ENCODE data around the gene LAMA3. TPM values are rescaled to one million over a fixed set of nuclear protein-coding genes. Genes with fewer than 3 reads are reported as not detected.

Gene LAMA3
- total and polyA plus RNA-seq, 2 donors (not counting 3 experiments of a cell fraction or from before 2014, with no cell fraction given), result 2.6 to 12.3 TPM

DNA sequence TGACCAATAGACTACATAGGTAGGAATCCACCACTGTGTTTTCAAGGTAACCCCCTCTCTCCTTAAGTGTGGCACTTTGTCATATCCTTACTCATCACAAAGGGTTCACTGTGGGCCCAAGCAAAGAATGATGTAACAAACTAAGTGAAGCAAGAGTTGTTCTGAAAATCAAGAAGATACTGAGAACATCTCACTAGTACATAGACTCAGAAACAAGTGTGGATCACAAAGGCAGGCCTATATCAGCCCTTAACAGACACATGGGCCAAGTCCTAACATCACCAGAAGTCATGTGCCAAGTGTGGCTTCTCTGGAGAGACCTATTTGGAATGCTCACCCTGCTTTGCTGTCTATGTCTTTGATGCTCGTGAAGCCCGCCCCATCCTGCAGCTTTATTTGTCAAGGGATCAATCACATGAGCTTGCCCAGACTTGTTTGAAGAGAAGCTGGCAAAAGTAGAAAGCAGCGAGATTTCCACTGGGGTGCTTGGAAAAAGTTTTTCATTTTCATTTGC, 194.1 kb downstream of the LAMA3 start:
- Histone ChIP-seq H3K4me1 (ENCODE audit: control insufficient read depth, extremely low read depth, insufficient read depth, low read length) (no peaks in the 10 kb centered on the region), H3K9me1 (replicated peaks; ENCODE audit: control insufficient read depth, extremely low read depth, insufficient read depth, low read length) (no peaks in the 10 kb centered on the region), H2AFZ (ENCODE audit: low read depth, low read length) (no peak overlapping the region), H3K27me3 (ENCODE audit: control insufficient read depth in 2 of 2, insufficient read depth in 2 of 2, low read length in 2 of 2) (no peaks in the 10 kb centered on the region), H3K4me3 (replicated peaks in 1 of 3; ENCODE audit: insufficient read depth in 1 of 3, low read depth in 1 of 3, low read length in 3 of 3) (no peak overlapping the region), H3K79me2 (ENCODE audit: control insufficient read depth, insufficient read depth, low read length) (no peaks in the 10 kb centered on the region), H3K9me3 (replicated peaks; ENCODE audit: control insufficient read depth, insufficient read depth, low read length) (no peaks in the 10 kb centered on the region), H3K4me2 (ENCODE audit: insufficient read depth, low read length) (no peak overlapping the region), H4K20me1 (replicated peaks; ENCODE audit: control insufficient read depth, extremely low read depth, insufficient read depth, low read length) (no peaks in the 10 kb centered on the region), H3K27ac (ENCODE audit: insufficient read depth, low read depth, low read length) (no peak overlapping the region), H3K9ac (replicated peaks; ENCODE audit: extremely low read depth, insufficient read depth, low read length) (no peak overlapping the region), H3K36me3 (ENCODE audit: control insufficient read depth in 2 of 2, extremely low read depth in 1 of 2, insufficient read depth in 2 of 2, low read length in 2 of 2) (no peaks in the 10 kb centered on the region)
- dilution Hi-C loops (cut with MboI; ENCODE audit: extremely low pct_ligation_motif_present, low sequenced_read_pairs) (no loop called here), intact Hi-C loops (cut with micrococcal nuclease) (no loop called here)
- POLR2A ChIA-PET, result no interaction called here
- CTCF ChIA-PET, result interaction anchor here (2.0 kb wide), 1 partner anchor 35 kb away, joined by 6 read pairs; no protein-coding TSS in a partner anchor
- TF ChIP-seq FOS (IDR thresholded peaks at IDR 0.05; ENCODE audit: borderline replicate concordance, insufficient read depth, low read length), result no peak
- FAIRE-seq (no peak), DNase-seq (ENCODE audit: low read depth, low spot score) (no peak)
- no TSS peak for BruUV-seq (replicated peaks)

DNA sequence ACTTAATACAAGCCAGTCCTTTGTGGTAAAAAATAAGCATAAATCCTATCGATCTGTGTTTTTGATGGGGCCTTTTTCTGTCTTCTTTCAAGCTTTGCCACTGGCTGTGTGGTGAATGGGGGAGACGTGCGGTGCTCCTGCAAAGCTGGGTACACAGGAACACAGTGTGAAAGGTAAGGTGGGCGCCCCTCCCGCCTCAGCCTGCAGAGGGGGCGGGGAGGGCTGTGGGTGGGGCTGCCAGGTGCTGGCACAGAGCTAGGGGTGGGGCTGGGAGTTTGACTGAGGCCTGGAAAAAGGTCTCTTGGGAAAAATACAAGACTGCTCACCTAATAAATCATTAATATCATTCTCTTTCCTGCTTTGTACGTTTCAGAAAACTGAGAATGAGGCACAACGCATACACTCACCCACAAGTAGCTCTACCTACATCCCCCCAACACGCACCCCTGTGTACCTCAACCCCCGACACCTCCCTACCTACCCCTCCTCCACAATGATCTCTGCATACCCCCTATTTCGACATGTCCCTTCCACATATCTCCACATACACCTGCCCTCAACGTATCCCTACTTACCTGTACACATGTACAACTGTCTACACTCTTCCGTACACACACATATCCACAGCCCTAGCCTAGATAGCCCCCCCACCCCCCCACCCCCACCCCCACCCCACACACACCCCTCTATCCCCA, 195.6 kb downstream of the LAMA3 start:
- TF ChIP-seq JUN (IDR thresholded peaks at IDR 0.05; ENCODE audit: borderline replicate concordance, insufficient read depth, insufficient read length, low read depth) (no peak), FOS (IDR thresholded peaks at IDR 0.05; ENCODE audit: borderline replicate concordance, insufficient read depth, low read length) (no peak), MYC (IDR thresholded peaks at IDR 0.05; ENCODE audit: low read depth, low read length) (no peak), POLR2A (IDR thresholded peaks at IDR 0.05; ENCODE audit: low read depth, low read length) (no peak), GATA2 (IDR thresholded peaks at IDR 0.05; ENCODE audit: insufficient read depth, insufficient read length, low read depth, low read length) (no peak), POLR2AphosphoS5 (IDR thresholded peaks at IDR 0.05; ENCODE audit: insufficient read depth, low read depth, low read length) (no peak), EZH2 (IDR thresholded peaks at IDR 0.05; ENCODE audit: borderline replicate concordance, low read depth, low read length, severe bottlenecking) (no peak)
- TF ChIP-seq, protein P1, sequence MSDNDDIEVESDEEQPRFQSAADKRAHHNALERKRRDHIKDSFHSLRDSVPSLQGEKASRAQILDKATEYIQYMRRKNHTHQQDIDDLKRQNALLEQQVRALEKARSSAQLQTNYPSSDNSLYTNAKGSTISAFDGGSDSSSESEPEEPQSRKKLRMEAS (IDR thresholded peaks at IDR 0.05; ENCODE audit: insufficient read depth, insufficient read length), result no peak
- TF ChIP-seq, protein P2, sequence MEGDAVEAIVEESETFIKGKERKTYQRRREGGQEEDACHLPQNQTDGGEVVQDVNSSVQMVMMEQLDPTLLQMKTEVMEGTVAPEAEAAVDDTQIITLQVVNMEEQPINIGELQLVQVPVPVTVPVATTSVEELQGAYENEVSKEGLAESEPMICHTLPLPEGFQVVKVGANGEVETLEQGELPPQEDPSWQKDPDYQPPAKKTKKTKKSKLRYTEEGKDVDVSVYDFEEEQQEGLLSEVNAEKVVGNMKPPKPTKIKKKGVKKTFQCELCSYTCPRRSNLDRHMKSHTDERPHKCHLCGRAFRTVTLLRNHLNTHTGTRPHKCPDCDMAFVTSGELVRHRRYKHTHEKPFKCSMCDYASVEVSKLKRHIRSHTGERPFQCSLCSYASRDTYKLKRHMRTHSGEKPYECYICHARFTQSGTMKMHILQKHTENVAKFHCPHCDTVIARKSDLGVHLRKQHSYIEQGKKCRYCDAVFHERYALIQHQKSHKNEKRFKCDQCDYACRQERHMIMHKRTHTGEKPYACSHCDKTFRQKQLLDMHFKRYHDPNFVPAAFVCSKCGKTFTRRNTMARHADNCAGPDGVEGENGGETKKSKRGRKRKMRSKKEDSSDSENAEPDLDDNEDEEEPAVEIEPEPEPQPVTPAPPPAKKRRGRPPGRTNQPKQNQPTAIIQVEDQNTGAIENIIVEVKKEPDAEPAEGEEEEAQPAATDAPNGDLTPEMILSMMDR (IDR thresholded peaks at IDR 0.05; ENCODE audit: extremely low read depth in 1 of 2, insufficient read depth in 1 of 2, low read depth in 1 of 2, low read length in 2 of 2), result no peak
- H3K4me3 ChIP-seq (replicated peaks in 1 of 3; ENCODE audit: insufficient read depth in 1 of 3, low read depth in 1 of 3, low read length in 3 of 3), result no peak overlapping the region
- FAIRE-seq (no peak), DNase-seq (ENCODE audit: low read depth, low spot score) (no peak)
- no peak overlapping the region for H3K4me2 ChIP-seq (ENCODE audit: insufficient read depth, low read length)
- H3K36me3 ChIP-seq (ENCODE audit: control insufficient read depth in 2 of 2, extremely low read depth in 1 of 2, insufficient read depth in 2 of 2, low read length in 2 of 2), result no peaks in the 10 kb centered on the region
- no peak overlapping the region for H3K27ac ChIP-seq (ENCODE audit: insufficient read depth, low read depth, low read length)
- no peaks in the 10 kb centered on the region for H3K9me1 ChIP-seq (replicated peaks; ENCODE audit: control insufficient read depth, extremely low read depth, insufficient read depth, low read length)
- H3K9me3 ChIP-seq (replicated peaks; ENCODE audit: control insufficient read depth, insufficient read depth, low read length), result no peaks in the 10 kb centered on the region
- H3K9ac ChIP-seq (replicated peaks; ENCODE audit: extremely low read depth, insufficient read depth, low read length), result no peak overlapping the region
- CTCF ChIA-PET, result interaction anchor here (0.6 kb wide), 1 partner anchor 537 kb away, joined by 3 read pairs; no protein-coding TSS in a partner anchor
- H3K79me2 ChIP-seq (ENCODE audit: control insufficient read depth, insufficient read depth, low read length), result no peaks in the 10 kb centered on the region
- no peaks in the 10 kb centered on the region for H3K4me1 ChIP-seq (ENCODE audit: control insufficient read depth, extremely low read depth, insufficient read depth, low read length)
- POLR2A ChIA-PET, result no interaction called here
- BruUV-seq (replicated peaks), result no TSS peak
- no peak overlapping the region for H2AFZ ChIP-seq (ENCODE audit: low read depth, low read length)
- no peaks in the 10 kb centered on the region for H4K20me1 ChIP-seq (replicated peaks; ENCODE audit: control insufficient read depth, extremely low read depth, insufficient read depth, low read length)
- intact Hi-C loops (cut with micrococcal nuclease), result no loop called here
- H3K27me3 ChIP-seq (ENCODE audit: control insufficient read depth in 2 of 2, insufficient read depth in 2 of 2, low read length in 2 of 2), result no peaks in the 10 kb centered on the region
- dilution Hi-C loops (cut with MboI; ENCODE audit: extremely low pct_ligation_motif_present, low sequenced_read_pairs), result no loop called here

All from endothelial cell of umbilical vein (primary cell).